Esophagus muscularis mucosa (tissue), 4 donors: ENCODE results near the gene VEZF1. TPM values are rescaled to one million over a fixed set of nuclear protein-coding genes. Genes with fewer than 3 reads are reported as not detected.
A peak's percentile ranks its signal among the peaks of the same experiment; 100 is the strongest.
"Not testable (repeated sequence)": the region's sequence is repeated elsewhere in the genome, so short reads cannot be mapped to it uniquely, and the experiment has no call there.

Experiments used
- DNase-seq: peaks from one replicate; pipeline ENCODE4 v3.0.0-alpha.2; 2017; ENCODE audit errors: extremely low spot score
- H3K27ac ChIP-seq, 4 donors: fragments of 200-600 bp; sonication (generic); replicated peaks in 1 of 4; 1 replicate in 3 of 4; 2 replicates in 1 of 4; pipeline ENCODE4 v1.5.1; 2016 to 2019; ENCODE audit warnings: mild to moderate bottlenecking in 1 of 4
- H3K27me3 ChIP-seq, 4 donors: fragments of 200-600 bp; sonication (generic); one replicate each; pipeline versions ENCODE4 v1.5.1 to v1.6.0; 2016 to 2019
- H3K36me3 ChIP-seq, 4 donors: fragments of 200-600 bp; sonication (generic); one replicate each; pipeline ENCODE4 v1.5.1; 2016 to 2019
- H3K4me1 ChIP-seq, 4 donors: fragments of 200-600 bp; sonication (generic); one replicate each; pipeline ENCODE4 v1.5.1; 2016 to 2019
- H3K4me3 ChIP-seq, 4 donors: fragments of 200-600 bp; sonication (generic); 1 replicate in 2 of 4; 2 replicates in 2 of 4; pipeline ENCODE4 v1.5.1; 2016 to 2019; ENCODE audit warnings: mild to moderate bottlenecking in 4 of 4, moderate library complexity in 1 of 4
- H3K9me3 ChIP-seq, 4 donors: fragments of 200-600 bp; sonication (generic); 1 replicate in 3 of 4; 2 replicates in 1 of 4; pipeline ENCODE4 v1.5.1; 2016 to 2019
- CTCF ChIP-seq, 3 experiments: fragments of 200-600 bp in 2 of 3; fragments of 450-650 bp in 1 of 3; sonication (generic) in 2 of 3; IDR thresholded peaks; one replicate each; pipeline ENCODE4 v1.5.1; 2017 to 2019; ENCODE audit warnings: antibody characterized with exemption in 3 of 3, mild to moderate bottlenecking in 2 of 3, moderate library complexity in 1 of 3
- EP300 ChIP-seq: sonication (generic); formaldehyde crosslinking; IDR thresholded peaks from one replicate; pipeline ENCODE4 v1.6.1; 2017; ENCODE audit warnings: antibody characterized with exemption
- POLR2A ChIP-seq: fragments of 450-650 bp; IDR thresholded peaks from one replicate; pipeline ENCODE4 v1.6.1; 2017; ENCODE audit warnings: antibody characterized with exemption, moderate library complexity, mild to moderate bottlenecking, low read depth
- POLR2AphosphoS5 ChIP-seq, 2 donors: sonication (generic); formaldehyde crosslinking; IDR thresholded peaks; one replicate each; pipeline ENCODE4 v1.6.1; 2017; ENCODE audit warnings: antibody characterized with exemption in 2 of 2
- WGBS: methylation state at CpG from one replicate; pipeline ENCODE4 v1.1.5; 2018; 5-methylcytosine and 5-hydroxymethylcytosine counted together
- intact Hi-C: fragments of 100-400 bp; cut with DNase I; formaldehyde crosslinking; loops from one replicate; pipeline ENCODE4 v1.15.1; 2023
- total RNA-seq, 4 donors: library from RNA; depleted of rRNA; stranded (reverse); fragments of >200 nt; gene quantifications; one replicate each; pipeline versions ENCODE4 v1.1.0 to v1.2.1, GENCODE V29; 2016

Gene VEZF1
- total RNA-seq, 4 donors from 2014 or later, result 98.9 to 154 (median 121) TPM

- no peak overlapping the region for H3K27ac ChIP-seq
- H3K4me1 ChIP-seq, result no peaks in the 10 kb centered on the region
- no peaks in the 10 kb centered on the region for H3K27me3 ChIP-seq
- TF ChIP-seq EP300 (no peak), POLR2A (no peak), CTCF (IDR thresholded peaks at IDR 0.05) (no peak), POLR2AphosphoS5 (IDR thresholded peaks at IDR 0.05) (no peak)
- no peak overlapping the region for H3K4me3 ChIP-seq
- no peaks in the 10 kb centered on the region for H3K36me3 ChIP-seq
- no peaks in the 10 kb centered on the region for H3K9me3 ChIP-seq
- DNase-seq, result peak; percentile 66
- 84% methylated on average over 25 of the region's 26 CpGs for WGBS
- intact Hi-C loops, result no loop called here
Observed at GRCh38 chr17:57965521-57966160, 22.4 kb downstream of the VEZF1 start.

GRCh38 chr17:57963149-57963511 lies 24.9 kb downstream of the VEZF1 start:
- H3K4me3 ChIP-seq, result no peak overlapping the region
- 93% methylated on average over 6 of the region's 6 CpGs for WGBS
- H3K4me1 ChIP-seq, result no peaks in the 10 kb centered on the region

GRCh38 chr17:57962279-57963148 lies 25.5 kb downstream of the VEZF1 start:
- Histone ChIP-seq H3K4me1 (no peaks in the 10 kb centered on the region), H3K27ac (no peak overlapping the region), H3K36me3 (no peaks in the 10 kb centered on the region), H3K4me3 (no peak overlapping the region), H3K9me3 (no peaks in the 10 kb centered on the region), H3K27me3 (no peaks in the 10 kb centered on the region)
- intact Hi-C loops, result no loop called here
- DNase-seq, result peak; percentile 37
- no peak for TF ChIP-seq EP300
- no peak for TF ChIP-seq CTCF (IDR thresholded peaks at IDR 0.05)
- no peak for TF ChIP-seq POLR2AphosphoS5 (IDR thresholded peaks at IDR 0.05)
- TF ChIP-seq POLR2A, result no peak
- 72% methylated on average over 8 of the region's 8 CpGs for WGBS

More at GRCh38 chr17:57963149-57963511, 24.9 kb downstream of the VEZF1 start:
- TF ChIP-seq POLR2A (no peak), POLR2AphosphoS5 (IDR thresholded peaks at IDR 0.05) (no peak), EP300 (no peak)
- Histone ChIP-seq H3K27ac (no peak overlapping the region), H3K9me3 (no peaks in the 10 kb centered on the region), H3K27me3 (no peaks in the 10 kb centered on the region), H3K36me3 (no peaks in the 10 kb centered on the region)
- intact Hi-C loops, result no loop called here
- DNase-seq, result no peak

GRCh38 chr17:57959929-57960328 lies 28.1 kb downstream of the VEZF1 start:
- Histone ChIP-seq H3K4me3 (no peak overlapping the region), H3K27me3 (no peaks in the 10 kb centered on the region), H3K4me1 (peaks cover 8 to 20% (median 14%) of the 10 kb centered on the region in 4 donors), H3K9me3 (no peaks in the 10 kb centered on the region), H3K27ac (no peak overlapping the region), H3K36me3 (no peaks in the 10 kb centered on the region)
- DNase-seq, result peak; percentile 55
- TF ChIP-seq POLR2AphosphoS5 (IDR thresholded peaks at IDR 0.05), result no peak
- no peak for TF ChIP-seq EP300
- TF ChIP-seq POLR2A, result no peak
- no peak for TF ChIP-seq CTCF (IDR thresholded peaks at IDR 0.05)
- intact Hi-C loops, result no loop called here
- WGBS, result 92% methylated on average over 6 of the region's 6 CpGs

GRCh38 chr17:57958391-57958790 lies 29.7 kb downstream of the VEZF1 start:
- H3K9me3 ChIP-seq, H3K27ac ChIP-seq, H3K4me3 ChIP-seq, intact Hi-C loops, H3K36me3 ChIP-seq, H3K27me3 ChIP-seq: not testable (repeated sequence)
- H3K4me1 ChIP-seq, result peaks cover 18 to 31% (median 23%) of the 10 kb centered on the region in 4 donors
- peak; percentile 50 for DNase-seq
- WGBS, result 96% methylated on average over 15 of the region's 15 CpGs
